HEK293 (cell line): ENCODE data around the gene LRP1B.

Source experiments
- BCL11B ChIP-seq: fragments of 450-650 bp; formaldehyde crosslinking; IDR thresholded peaks from 2 replicates; pipeline ENCODE4 v1.5.1; 2016; ENCODE audit warnings: low read depth, missing biosample characterization, missing genetic modification characterization
- YY1 ChIP-seq: fragments of 450-650 bp; formaldehyde crosslinking; IDR thresholded peaks from 2 replicates; pipeline ENCODE4 v1.5.1; 2018; ENCODE audit warnings: missing biosample characterization, missing genetic modification characterization
- YY2 ChIP-seq: fragments of 450-650 bp; formaldehyde crosslinking; IDR thresholded peaks from 2 replicates; pipeline ENCODE4 v1.5.1; 2016; ENCODE audit warnings: missing biosample characterization, missing genetic modification characterization
- ZBTB8A ChIP-seq: fragments of 450-650 bp; formaldehyde crosslinking; IDR thresholded peaks from 2 replicates; pipeline ENCODE4 v1.5.1; 2016; ENCODE audit warnings: missing biosample characterization, missing genetic modification characterization
- ZNF133 ChIP-seq: fragments of 450-650 bp; formaldehyde crosslinking; IDR thresholded peaks from 2 replicates; pipeline ENCODE4 v1.5.1; 2016; ENCODE audit warnings: missing biosample characterization, missing genetic modification characterization
- ZNF266 ChIP-seq: fragments of 450-650 bp; formaldehyde crosslinking; IDR thresholded peaks from 2 replicates; pipeline ENCODE4 v1.5.1; 2016; ENCODE audit warnings: missing biosample characterization, missing genetic modification characterization, low read depth
- ZNF510 ChIP-seq: fragments of 450-650 bp; formaldehyde crosslinking; IDR thresholded peaks from 2 replicates; pipeline ENCODE4 v1.5.1; 2018; ENCODE audit warnings: mild to moderate bottlenecking, missing genetic modification characterization, missing biosample characterization; ENCODE audit not compliant: insufficient replicate concordance
- ZNF785 ChIP-seq: fragments of 450-650 bp; formaldehyde crosslinking; IDR thresholded peaks from 2 replicates; pipeline ENCODE4 v1.5.1; 2016; ENCODE audit warnings: missing biosample characterization, missing genetic modification characterization
- TF ChIP-seq, protein P1 (sequence below): fragments of 450-650 bp; formaldehyde crosslinking; IDR thresholded peaks from 2 replicates; pipeline ENCODE4 v1.5.1; 2016; ENCODE audit warnings: missing biosample characterization, missing genetic modification characterization
- TF ChIP-seq, protein P2 (sequence below): fragments of 450-650 bp; IDR thresholded peaks from 2 replicates; pipeline ENCODE4 v1.5.1; 2018; ENCODE audit warnings: missing biosample characterization, mild to moderate bottlenecking, missing genetic modification characterization

DNA sequence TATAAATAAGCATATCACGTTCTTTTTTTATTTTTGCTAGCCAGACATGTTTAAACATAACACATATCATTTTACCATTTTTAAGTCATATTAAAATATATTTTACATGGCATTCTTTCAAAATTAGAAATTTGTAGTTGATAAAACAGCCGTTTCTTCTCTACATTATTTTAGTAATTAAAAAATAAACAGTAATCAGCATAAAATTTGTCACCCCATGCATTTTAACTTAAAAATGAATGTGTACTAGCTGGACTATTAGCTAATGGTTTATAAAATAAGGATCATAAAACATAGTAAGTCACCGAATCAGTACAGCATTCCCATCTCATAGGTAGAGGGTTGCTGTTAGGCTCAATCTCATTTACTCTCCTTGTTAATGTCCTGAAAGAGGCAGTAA is 433.8 kb downstream of the LRP1B start:
- TF ChIP-seq ZNF510 (tag by site-specific recombination): no peak
- TF ChIP-seq, protein P1, sequence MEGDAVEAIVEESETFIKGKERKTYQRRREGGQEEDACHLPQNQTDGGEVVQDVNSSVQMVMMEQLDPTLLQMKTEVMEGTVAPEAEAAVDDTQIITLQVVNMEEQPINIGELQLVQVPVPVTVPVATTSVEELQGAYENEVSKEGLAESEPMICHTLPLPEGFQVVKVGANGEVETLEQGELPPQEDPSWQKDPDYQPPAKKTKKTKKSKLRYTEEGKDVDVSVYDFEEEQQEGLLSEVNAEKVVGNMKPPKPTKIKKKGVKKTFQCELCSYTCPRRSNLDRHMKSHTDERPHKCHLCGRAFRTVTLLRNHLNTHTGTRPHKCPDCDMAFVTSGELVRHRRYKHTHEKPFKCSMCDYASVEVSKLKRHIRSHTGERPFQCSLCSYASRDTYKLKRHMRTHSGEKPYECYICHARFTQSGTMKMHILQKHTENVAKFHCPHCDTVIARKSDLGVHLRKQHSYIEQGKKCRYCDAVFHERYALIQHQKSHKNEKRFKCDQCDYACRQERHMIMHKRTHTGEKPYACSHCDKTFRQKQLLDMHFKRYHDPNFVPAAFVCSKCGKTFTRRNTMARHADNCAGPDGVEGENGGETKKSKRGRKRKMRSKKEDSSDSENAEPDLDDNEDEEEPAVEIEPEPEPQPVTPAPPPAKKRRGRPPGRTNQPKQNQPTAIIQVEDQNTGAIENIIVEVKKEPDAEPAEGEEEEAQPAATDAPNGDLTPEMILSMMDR (tag by site-specific recombination): no peak
- no peak for TF ChIP-seq ZNF785 (tag by site-specific recombination)
- no peak for TF ChIP-seq BCL11B (tag by site-specific recombination)
- TF ChIP-seq ZNF266 (tag by site-specific recombination): no peak
- no peak for TF ChIP-seq ZNF133 (tag by site-specific recombination)
- TF ChIP-seq, protein P2, sequence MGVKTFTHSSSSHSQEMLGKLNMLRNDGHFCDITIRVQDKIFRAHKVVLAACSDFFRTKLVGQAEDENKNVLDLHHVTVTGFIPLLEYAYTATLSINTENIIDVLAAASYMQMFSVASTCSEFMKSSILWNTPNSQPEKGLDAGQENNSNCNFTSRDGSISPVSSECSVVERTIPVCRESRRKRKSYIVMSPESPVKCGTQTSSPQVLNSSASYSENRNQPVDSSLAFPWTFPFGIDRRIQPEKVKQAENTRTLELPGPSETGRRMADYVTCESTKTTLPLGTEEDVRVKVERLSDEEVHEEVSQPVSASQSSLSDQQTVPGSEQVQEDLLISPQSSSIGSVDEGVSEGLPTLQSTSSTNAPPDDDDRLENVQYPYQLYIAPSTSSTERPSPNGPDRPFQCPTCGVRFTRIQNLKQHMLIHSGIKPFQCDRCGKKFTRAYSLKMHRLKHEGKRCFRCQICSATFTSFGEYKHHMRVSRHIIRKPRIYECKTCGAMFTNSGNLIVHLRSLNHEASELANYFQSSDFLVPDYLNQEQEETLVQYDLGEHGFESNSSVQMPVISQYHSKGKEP (tag by site-specific recombination): no peak
- TF ChIP-seq YY2 (tag by site-specific recombination): no peak
- TF ChIP-seq YY1 (tag by site-specific recombination): no peak
- TF ChIP-seq ZBTB8A (tag by site-specific recombination): no peak
